Right atrium auricular region (tissue), 2 donors: ENCODE results near the gene IGLL1. TPM values are rescaled to one million over a fixed set of nuclear protein-coding genes. Genes with fewer than 3 reads are reported as not detected.

ENCODE experiments used
- DNase-seq: peaks from one replicate; pipeline ENCODE4 v3.0.0-alpha.2; 2019; ENCODE audit warnings: low spot score
- H3K27ac ChIP-seq, 2 donors: fragments of 200-600 bp; sonication (generic); 1 replicate in 1 of 2; 2 replicates in 1 of 2; pipeline ENCODE4 v1.5.1; 2016 to 2019
- H3K27me3 ChIP-seq, 2 donors: fragments of 200-600 bp; sonication (generic); one replicate each; pipeline versions ENCODE4 v1.5.1 to v1.6.0; 2017 to 2019
- H3K36me3 ChIP-seq: fragments of 200-600 bp; sonication (generic); one replicate; pipeline ENCODE4 v1.5.1; 2016
- H3K4me1 ChIP-seq, 2 donors: fragments of 200-600 bp; sonication (generic); one replicate each; pipeline versions ENCODE4 v1.5.1 to v1.6.0; 2017 to 2019
- H3K4me3 ChIP-seq, 2 donors: fragments of 200-600 bp; sonication (generic); 1 replicate in 1 of 2; 2 replicates in 1 of 2; pipeline ENCODE4 v1.5.1; 2017 to 2019; ENCODE audit warnings: mild to moderate bottlenecking in 1 of 2, moderate library complexity in 1 of 2
- H3K9me3 ChIP-seq, 2 donors: fragments of 200-600 bp; sonication (generic); one replicate each; pipeline ENCODE4 v1.5.1; 2019
- CTCF ChIP-seq, 2 donors: fragments of 200-600 bp; sonication (generic); IDR thresholded peaks; one replicate each; pipeline ENCODE4 v1.5.1; 2019; ENCODE audit warnings: antibody characterized with exemption in 2 of 2
- total RNA-seq, 2 donors: library from RNA; depleted of rRNA; stranded (reverse); fragments of >200 nt; gene quantifications; one replicate each; pipeline ENCODE4 v1.1.0, GENCODE V29; 2016

IGLL1 gene
- total RNA-seq, 2 donors from 2014 or later: not detected

GRCh38 chr22:23591201-23591791 lies 11.2 kb upstream of the IGLL1 start:
- H3K36me3 ChIP-seq: no peaks in the 10 kb centered on the region
- H3K4me3 ChIP-seq: no peak overlapping the region
- no peaks in the 10 kb centered on the region for H3K9me3 ChIP-seq
- no peaks in the 10 kb centered on the region for H3K27me3 ChIP-seq
- no peak overlapping the region for H3K27ac ChIP-seq
- TF ChIP-seq CTCF (IDR thresholded peaks at IDR 0.05): peak; percentile 66 to 82
- no peaks in the 10 kb centered on the region for H3K4me1 ChIP-seq
- no peak for DNase-seq

- Histone ChIP-seq H3K4me3 (no peak overlapping the region), H3K27me3 (no peaks in the 10 kb centered on the region), H3K27ac (no peak overlapping the region), H3K4me1 (no peaks in the 10 kb centered on the region), H3K36me3 (no peaks in the 10 kb centered on the region), H3K9me3 (no peaks in the 10 kb centered on the region)
- no peak for DNase-seq
- no peak for TF ChIP-seq CTCF (IDR thresholded peaks at IDR 0.05)
These were observed 3.7 kb upstream of the IGLL1 start for GRCh38 chr22:23583836-23584235.

- no peak for DNase-seq
- no peak overlapping the region for H3K27ac ChIP-seq
- TF ChIP-seq CTCF (IDR thresholded peaks at IDR 0.05): no peak
- no peaks in the 10 kb centered on the region for H3K27me3 ChIP-seq
- no peaks in the 10 kb centered on the region for H3K4me1 ChIP-seq
- no peaks in the 10 kb centered on the region for H3K9me3 ChIP-seq
- no peaks in the 10 kb centered on the region for H3K36me3 ChIP-seq
- no peak overlapping the region for H3K4me3 ChIP-seq
These were observed 3.1 kb upstream of the IGLL1 start for GRCh38 chr22:23583153-23583552.

GRCh38 chr22:23581260-23581650 lies 1.2 kb upstream of the IGLL1 start:
- no peak for DNase-seq
- no peaks in the 10 kb centered on the region for H3K9me3 ChIP-seq
- no peaks in the 10 kb centered on the region for H3K4me1 ChIP-seq
- no peak for TF ChIP-seq CTCF (IDR thresholded peaks at IDR 0.05)
- no peak overlapping the region for H3K27ac ChIP-seq
- H3K4me3 ChIP-seq: no peak overlapping the region
- H3K36me3 ChIP-seq: no peaks in the 10 kb centered on the region
- no peaks in the 10 kb centered on the region for H3K27me3 ChIP-seq

GRCh38 chr22:23580576-23581259 lies 628 bp upstream of the IGLL1 start:
- Histone ChIP-seq H3K9me3 (no peaks in the 10 kb centered on the region), H3K4me1 (no peaks in the 10 kb centered on the region), H3K4me3 (no peak overlapping the region), H3K27ac (no peak overlapping the region), H3K36me3 (no peaks in the 10 kb centered on the region), H3K27me3 (no peaks in the 10 kb centered on the region)
- TF ChIP-seq CTCF (IDR thresholded peaks at IDR 0.05): no peak
- no peak for DNase-seq

- no peaks in the 10 kb centered on the region for H3K4me1 ChIP-seq
- no peaks in the 10 kb centered on the region for H3K36me3 ChIP-seq
- no peak for DNase-seq
- no peaks in the 10 kb centered on the region for H3K9me3 ChIP-seq
- no peak overlapping the region for H3K27ac ChIP-seq
- no peak overlapping the region for H3K4me3 ChIP-seq
- no peak for TF ChIP-seq CTCF (IDR thresholded peaks at IDR 0.05)
- no peaks in the 10 kb centered on the region for H3K27me3 ChIP-seq
These were observed 810 bp downstream of the IGLL1 start for GRCh38 chr22:23579280-23579679.
